Immature natural killer cell (primary cell): ENCODE measurements around the gene CALCB. TPM values are rescaled to one million over a fixed set of nuclear protein-coding genes. Genes with fewer than 3 reads are reported as not detected.

Source experiments
- DNase-seq, 3 donors: peaks; one replicate each; pipeline ENCODE4 v3.0.0; 2022; ENCODE audit warnings: mixed read lengths in 1 of 3
- H3K27ac Mint-ChIP-seq, 6 donors: one replicate each; pipeline ENCODE4 v1.8.0; 2020; ENCODE audit warnings: mixed read lengths in 6 of 6, mild to moderate bottlenecking in 5 of 6, inconsistent platforms in 4 of 6, moderate library complexity in 3 of 6
- H3K27me3 Mint-ChIP-seq, 3 donors: one replicate each; pipeline ENCODE4 v1.8.0; 2020 to 2021; ENCODE audit warnings: low read depth in 3 of 3, mild to moderate bottlenecking in 3 of 3, mixed read lengths in 3 of 3, moderate library complexity in 3 of 3, inconsistent platforms in 1 of 3
- H3K36me3 Mint-ChIP-seq, 3 donors: one replicate each; pipeline ENCODE4 v1.8.0; 2020; ENCODE audit warnings: mixed read lengths in 3 of 3, inconsistent platforms in 2 of 3, mild to moderate bottlenecking in 2 of 3
- H3K4me1 Mint-ChIP-seq, 2 donors: one replicate each; pipeline ENCODE4 v1.8.0; 2020; ENCODE audit warnings: inconsistent platforms in 2 of 2, mild to moderate bottlenecking in 2 of 2, mixed read lengths in 2 of 2, moderate library complexity in 1 of 2
- H3K4me3 Mint-ChIP-seq, 5 donors: one replicate each; pipeline ENCODE4 v1.8.0; 2020; ENCODE audit warnings: mild to moderate bottlenecking in 5 of 5, mixed read lengths in 5 of 5, inconsistent platforms in 3 of 5, moderate library complexity in 3 of 5
- H3K9me3 Mint-ChIP-seq, 6 donors: one replicate each; pipeline ENCODE4 v1.8.0; 2020; ENCODE audit warnings: mild to moderate bottlenecking in 6 of 6, mixed read lengths in 6 of 6, inconsistent platforms in 4 of 6, moderate library complexity in 3 of 6
- polyA plus RNA-seq, 3 donors: library from polyadenylated mRNA; unstranded; fragments of 300-500 nt; fragmentation: Illumina TruSeq; gene quantifications; one replicate each; pipeline ENCODE4 v1.2.3, GENCODE V29; 2021

CALCB gene
- polyA plus RNA-seq, 3 donors from 2014 or later, result 0.49 TPM; not detected in 2

GRCh38 chr11:15114501-15115475, 41.4 kb downstream of the CALCB start, which contains the start of gene INSC:
TSS of gene INSC (plus strand) at chr11:15114923. CDS start at chr11:15149175, 34,252 bp downstream.
- Mint-ChIP-seq H3K4me3 (peak within 1 kb of the TSS in 4 of 5 donors; percentile 34 to 82 (median 51)), H3K36me3 (no peaks in the 10 kb centered on the region), H3K4me1 (peaks cover 27 to 52% of the 10 kb centered on the region in 2 donors), H3K27me3 (peaks cover 4 to 12% (median 11%) of the 10 kb centered on the region in 3 donors), H3K27ac (peak within 1 kb of the TSS in 1 of 6 donors; percentile 13), H3K9me3 (no peaks in the 10 kb centered on the region)
- no peak for DNase-seq

GRCh38 chr11:15115686-15116085, 42.3 kb downstream of the CALCB start:
- H3K27ac Mint-ChIP-seq, result no peak overlapping the region
- H3K4me1 Mint-ChIP-seq, result peaks cover 29 to 60% of the 10 kb centered on the region in 2 donors
- no peaks in the 10 kb centered on the region for H3K36me3 Mint-ChIP-seq
- no peak for DNase-seq
- peaks cover 4 to 12% (median 11%) of the 10 kb centered on the region in 3 donors for H3K27me3 Mint-ChIP-seq
- no peaks in the 10 kb centered on the region for H3K9me3 Mint-ChIP-seq
- H3K4me3 Mint-ChIP-seq, result no peak overlapping the region

- H3K9me3 Mint-ChIP-seq, result no peaks in the 10 kb centered on the region
- H3K36me3 Mint-ChIP-seq, result no peaks in the 10 kb centered on the region
- peaks cover 4 to 17% (median 11%) of the 10 kb centered on the region in 3 donors for H3K27me3 Mint-ChIP-seq
- peaks cover 29 to 52% of the 10 kb centered on the region in 2 donors for H3K4me1 Mint-ChIP-seq
- no peak for DNase-seq
- no peak overlapping the region for H3K4me3 Mint-ChIP-seq
- no peak overlapping the region for H3K27ac Mint-ChIP-seq
Observed at GRCh38 chr11:15117751-15118150, 44.4 kb downstream of the CALCB start.

- H3K4me3 Mint-ChIP-seq, result no peak overlapping the region
- no peaks in the 10 kb centered on the region for H3K36me3 Mint-ChIP-seq
- H3K4me1 Mint-ChIP-seq, result peaks cover 24 to 46% of the 10 kb centered on the region in 2 donors
- H3K9me3 Mint-ChIP-seq, result no peaks in the 10 kb centered on the region
- H3K27me3 Mint-ChIP-seq, result peaks cover 2 to 15% (median 9%) of the 10 kb centered on the region in 3 donors
- peak overlapping the region in 1 of 6 donors; percentile 66 for H3K27ac Mint-ChIP-seq
- peak; percentile 15 to 40 (median 34) for DNase-seq
Observed at GRCh38 chr11:15118431-15118830, 45.0 kb downstream of the CALCB start.

- no peaks in the 10 kb centered on the region for H3K9me3 Mint-ChIP-seq
Observed at GRCh38 chr11:15119352-15119751, 46.0 kb downstream of the CALCB start.

GRCh38 chr11:15119826-15120225, 46.4 kb downstream of the CALCB start:
- peaks cover 2 to 18% (median 8%) of the 10 kb centered on the region in 3 donors for H3K27me3 Mint-ChIP-seq
- no peak for DNase-seq
- peak overlapping the region in 2 of 6 donors; percentile 61 to 66 for H3K27ac Mint-ChIP-seq
- peak overlapping the region in 2 of 5 donors; percentile 2 to 22 for H3K4me3 Mint-ChIP-seq
- peaks cover 16 to 34% of the 10 kb centered on the region in 2 donors for H3K4me1 Mint-ChIP-seq
- no peaks in the 10 kb centered on the region for H3K9me3 Mint-ChIP-seq
- no peaks in the 10 kb centered on the region for H3K36me3 Mint-ChIP-seq

More at GRCh38 chr11:15119352-15119751, 46.0 kb downstream of the CALCB start:
- Mint-ChIP-seq H3K36me3 (no peaks in the 10 kb centered on the region), H3K4me3 (peak overlapping the region in 3 of 5 donors; percentile 2 to 27 (median 22)), H3K27me3 (peaks cover 2 to 17% (median 8%) of the 10 kb centered on the region in 3 donors), H3K4me1 (peaks cover 16 to 36% of the 10 kb centered on the region in 2 donors), H3K27ac (peak overlapping the region in 2 of 6 donors; percentile 61 to 66)
- DNase-seq, result peak; percentile 10 to 30 (median 23)

- no peak overlapping the region for H3K4me3 Mint-ChIP-seq
- DNase-seq, result no peak
- H3K36me3 Mint-ChIP-seq, result no peaks in the 10 kb centered on the region
- peaks cover 8 to 18% of the 10 kb centered on the region in 2 donors for H3K4me1 Mint-ChIP-seq
- peaks cover 0 to 13% (median 6%) of the 10 kb centered on the region in 3 donors for H3K27me3 Mint-ChIP-seq
- no peaks in the 10 kb centered on the region for H3K9me3 Mint-ChIP-seq
- no peak overlapping the region for H3K27ac Mint-ChIP-seq
Observed at GRCh38 chr11:15123849-15124248, 50.5 kb downstream of the CALCB start.

- H3K4me1 Mint-ChIP-seq, result peaks cover 4 to 11% of the 10 kb centered on the region in 2 donors
- H3K27ac Mint-ChIP-seq, result no peak overlapping the region
- no peaks in the 10 kb centered on the region for H3K9me3 Mint-ChIP-seq
- DNase-seq, result no peak
- H3K27me3 Mint-ChIP-seq, result peaks cover 0 to 13% (median 4%) of the 10 kb centered on the region in 3 donors
- no peaks in the 10 kb centered on the region for H3K36me3 Mint-ChIP-seq
- H3K4me3 Mint-ChIP-seq, result no peak overlapping the region
Observed at GRCh38 chr11:15124528-15124927, 51.1 kb downstream of the CALCB start.

GRCh38 chr11:15127341-15127740, 53.9 kb downstream of the CALCB start:
- Mint-ChIP-seq H3K27me3 (peaks cover 0 to 12% (median 6%) of the 10 kb centered on the region in 3 donors), H3K4me1 (no peaks in the 10 kb centered on the region), H3K36me3 (no peaks in the 10 kb centered on the region), H3K9me3 (no peaks in the 10 kb centered on the region), H3K27ac (no peak overlapping the region), H3K4me3 (no peak overlapping the region)
- DNase-seq, result no peak

Other genes with a start within 250 kb of the CALCB start
- 10 to 100 TPM; 15.8 to 21.8 (median 16.2) TPM for gene CYP2R1, start 181.4 kb upstream of the CALCB start, polyA plus RNA-seq
- not detected for gene CALCA, start 101.2 kb upstream of the CALCB start, polyA plus RNA-seq
- 1 to 10 TPM in 1 of 3 donors, under 1 TPM in 1, not detected in 1; 0.59 to 1.4 TPM for gene INSC, start 41.3 kb downstream of the CALCB start, polyA plus RNA-seq